Measurements from ENCODE around the gene LDHAL6B. TPM values are rescaled to one million over a fixed set of nuclear protein-coding genes. Genes with fewer than 3 reads are reported as not detected.

The LDHAL6B gene
- total and polyA plus RNA-seq, 2 of the 8 experiments (the other 6 are each of a cell fraction or from before 2014, with no cell fraction given), result not detected

GRCh38 chr15:59256482-59256881 lies 49.8 kb downstream of the LDHAL6B start (continued):
- TF ChIP-seq CTCF (IDR thresholded peaks at IDR 0.05; ENCODE audit: control extremely low read depth in 1 of 3, insufficient read depth in 1 of 3, low read depth in 1 of 3, low read length in 3 of 3), result no peak
- TF ChIP-seq CHD1 (IDR thresholded peaks at IDR 0.05; ENCODE audit: low read depth, low read length), result no peak
- TF ChIP-seq POLR2AphosphoS5 (IDR thresholded peaks at IDR 0.05; ENCODE audit: low read depth, low read length), result no peak

All from H1 (cell line).